Esophagus muscularis mucosa (tissue), 4 donors: Measurements from ENCODE around the gene CDK4. TPM values are rescaled to one million over a fixed set of nuclear protein-coding genes. Genes with fewer than 3 reads are reported as not detected.

ENCODE experiments used
- DNase-seq: peaks from one replicate; pipeline ENCODE4 v3.0.0-alpha.2; 2017; ENCODE audit errors: extremely low spot score
- H3K27ac ChIP-seq, 4 donors: fragments of 200-600 bp; sonication (generic); replicated peaks in 1 of 4; 1 replicate in 3 of 4; 2 replicates in 1 of 4; pipeline ENCODE4 v1.5.1; 2016 to 2019; ENCODE audit warnings: mild to moderate bottlenecking in 1 of 4
- H3K27me3 ChIP-seq, 4 donors: fragments of 200-600 bp; sonication (generic); one replicate each; pipeline versions ENCODE4 v1.5.1 to v1.6.0; 2016 to 2019
- H3K36me3 ChIP-seq, 4 donors: fragments of 200-600 bp; sonication (generic); one replicate each; pipeline ENCODE4 v1.5.1; 2016 to 2019
- H3K4me1 ChIP-seq, 4 donors: fragments of 200-600 bp; sonication (generic); one replicate each; pipeline ENCODE4 v1.5.1; 2016 to 2019
- H3K4me3 ChIP-seq, 4 donors: fragments of 200-600 bp; sonication (generic); 1 replicate in 2 of 4; 2 replicates in 2 of 4; pipeline ENCODE4 v1.5.1; 2016 to 2019; ENCODE audit warnings: mild to moderate bottlenecking in 4 of 4, moderate library complexity in 1 of 4
- H3K9me3 ChIP-seq, 4 donors: fragments of 200-600 bp; sonication (generic); 1 replicate in 3 of 4; 2 replicates in 1 of 4; pipeline ENCODE4 v1.5.1; 2016 to 2019
- EP300 ChIP-seq: sonication (generic); formaldehyde crosslinking; IDR thresholded peaks from one replicate; pipeline ENCODE4 v1.6.1; 2017; ENCODE audit warnings: antibody characterized with exemption
- POLR2A ChIP-seq: fragments of 450-650 bp; IDR thresholded peaks from one replicate; pipeline ENCODE4 v1.6.1; 2017; ENCODE audit warnings: antibody characterized with exemption, moderate library complexity, mild to moderate bottlenecking, low read depth
- POLR2AphosphoS5 ChIP-seq, 2 donors: sonication (generic); formaldehyde crosslinking; IDR thresholded peaks; one replicate each; pipeline ENCODE4 v1.6.1; 2017; ENCODE audit warnings: antibody characterized with exemption in 2 of 2
- WGBS: methylation state at CpG from one replicate; pipeline ENCODE4 v1.1.5; 2018; 5-methylcytosine and 5-hydroxymethylcytosine counted together
- intact Hi-C: fragments of 100-400 bp; cut with DNase I; formaldehyde crosslinking; loops from one replicate; pipeline ENCODE4 v1.15.1; 2023
- total RNA-seq, 4 donors: library from RNA; depleted of rRNA; stranded (reverse); fragments of >200 nt; gene quantifications; one replicate each; pipeline versions ENCODE4 v1.1.0 to v1.2.1, GENCODE V29; 2016
- TF ChIP-seq, protein P1 (sequence below), 3 experiments: fragments of 200-600 bp in 2 of 3; fragments of 450-650 bp in 1 of 3; sonication (generic) in 2 of 3; IDR thresholded peaks; one replicate each; pipeline ENCODE4 v1.5.1; 2017 to 2019; ENCODE audit warnings: antibody characterized with exemption in 3 of 3, mild to moderate bottlenecking in 2 of 3, moderate library complexity in 1 of 3

The CDK4 gene
- total RNA-seq, 4 donors from 2014 or later: 43.6 to 85.7 (median 71.3) TPM

DNA sequence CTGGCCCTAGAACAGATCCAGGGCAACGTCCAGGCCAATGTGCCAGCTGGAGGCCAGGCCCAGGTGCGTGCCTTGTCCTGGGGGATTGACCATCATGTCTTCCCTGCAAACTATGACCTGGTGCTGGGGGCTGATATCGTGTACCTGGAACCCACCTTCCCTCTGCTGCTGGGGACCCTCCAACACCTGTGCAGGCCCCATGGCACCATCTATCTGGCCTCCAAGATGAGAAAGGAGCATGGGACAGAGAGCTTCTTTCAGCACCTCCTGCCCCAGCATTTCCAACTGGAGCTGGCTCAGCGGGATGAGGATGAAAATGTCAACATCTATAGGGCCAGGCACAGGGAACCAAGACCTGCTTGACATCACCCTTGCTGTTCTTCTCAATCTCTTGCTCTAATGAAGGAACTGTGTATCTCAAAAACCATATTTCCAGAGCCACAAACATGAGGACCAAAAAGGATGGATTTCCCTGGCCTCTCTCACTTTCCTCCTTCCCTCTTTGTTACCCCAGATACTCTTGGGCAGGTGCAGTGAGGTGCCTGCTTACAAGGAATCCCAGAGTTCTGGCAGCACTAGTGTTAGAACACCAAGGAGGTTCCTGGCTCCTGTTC, 28.3 kb upstream of the CDK4 start:
- 92% methylated on average over 3 of the region's 4 CpGs for WGBS
- Histone ChIP-seq H3K27me3 (no peaks in the 10 kb centered on the region), H3K27ac (no peak overlapping the region), H3K9me3 (no peaks in the 10 kb centered on the region), H3K36me3 (peaks cover 0 to 39% (median 18%) of the 10 kb centered on the region in 4 donors), H3K4me3 (no peak overlapping the region), H3K4me1 (peaks cover 14 to 28% (median 20%) of the 10 kb centered on the region in 4 donors)
- DNase-seq: no peak
- intact Hi-C loops: loop anchor here (5.0 kb wide), 1 partner anchor 52 kb away; no protein-coding TSS in a partner anchor
- TF ChIP-seq POLR2A (no peak), EP300 (no peak), POLR2AphosphoS5 (IDR thresholded peaks at IDR 0.05) (no peak)
- TF ChIP-seq, protein P1, sequence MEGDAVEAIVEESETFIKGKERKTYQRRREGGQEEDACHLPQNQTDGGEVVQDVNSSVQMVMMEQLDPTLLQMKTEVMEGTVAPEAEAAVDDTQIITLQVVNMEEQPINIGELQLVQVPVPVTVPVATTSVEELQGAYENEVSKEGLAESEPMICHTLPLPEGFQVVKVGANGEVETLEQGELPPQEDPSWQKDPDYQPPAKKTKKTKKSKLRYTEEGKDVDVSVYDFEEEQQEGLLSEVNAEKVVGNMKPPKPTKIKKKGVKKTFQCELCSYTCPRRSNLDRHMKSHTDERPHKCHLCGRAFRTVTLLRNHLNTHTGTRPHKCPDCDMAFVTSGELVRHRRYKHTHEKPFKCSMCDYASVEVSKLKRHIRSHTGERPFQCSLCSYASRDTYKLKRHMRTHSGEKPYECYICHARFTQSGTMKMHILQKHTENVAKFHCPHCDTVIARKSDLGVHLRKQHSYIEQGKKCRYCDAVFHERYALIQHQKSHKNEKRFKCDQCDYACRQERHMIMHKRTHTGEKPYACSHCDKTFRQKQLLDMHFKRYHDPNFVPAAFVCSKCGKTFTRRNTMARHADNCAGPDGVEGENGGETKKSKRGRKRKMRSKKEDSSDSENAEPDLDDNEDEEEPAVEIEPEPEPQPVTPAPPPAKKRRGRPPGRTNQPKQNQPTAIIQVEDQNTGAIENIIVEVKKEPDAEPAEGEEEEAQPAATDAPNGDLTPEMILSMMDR (IDR thresholded peaks at IDR 0.05): no peak

DNA sequence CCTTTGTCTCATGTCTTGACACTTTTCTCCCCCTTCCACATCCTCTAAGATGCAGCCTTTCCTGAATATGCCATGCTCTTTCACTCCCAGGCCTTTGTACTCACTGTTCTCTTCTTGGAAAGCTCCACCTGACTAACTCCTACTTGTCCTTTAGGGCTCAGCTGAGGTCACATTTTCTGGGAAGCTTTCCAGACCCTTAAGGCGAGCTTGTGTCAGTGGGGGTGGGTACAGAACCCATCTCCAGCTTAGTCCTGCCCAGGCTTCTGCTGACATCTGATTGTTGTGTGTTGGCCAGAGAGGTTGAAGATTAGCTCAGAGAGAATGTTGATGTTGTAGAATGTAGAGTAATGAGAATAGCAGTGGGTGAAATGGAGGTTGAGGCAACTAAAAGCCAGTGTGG, 27.6 kb upstream of the CDK4 start:
- no peak for TF ChIP-seq POLR2A
- no peak for TF ChIP-seq EP300
- TF ChIP-seq POLR2AphosphoS5 (IDR thresholded peaks at IDR 0.05): no peak
- TF ChIP-seq, protein P1 (IDR thresholded peaks at IDR 0.05): no peak
- H3K36me3 ChIP-seq: peaks cover 0 to 37% (median 14%) of the 10 kb centered on the region in 4 donors
- intact Hi-C loops: loop anchor here (5.0 kb wide), 1 partner anchor 53 kb away; no protein-coding TSS in a partner anchor
- H3K9me3 ChIP-seq: no peaks in the 10 kb centered on the region
- no peaks in the 10 kb centered on the region for H3K27me3 ChIP-seq
- WGBS: 20% methylated on average over 1 of the region's 1 CpG
- no peak for DNase-seq
- no peak overlapping the region for H3K4me3 ChIP-seq
- no peak overlapping the region for H3K27ac ChIP-seq
- H3K4me1 ChIP-seq: peaks cover 14 to 25% (median 20%) of the 10 kb centered on the region in 4 donors

DNA sequence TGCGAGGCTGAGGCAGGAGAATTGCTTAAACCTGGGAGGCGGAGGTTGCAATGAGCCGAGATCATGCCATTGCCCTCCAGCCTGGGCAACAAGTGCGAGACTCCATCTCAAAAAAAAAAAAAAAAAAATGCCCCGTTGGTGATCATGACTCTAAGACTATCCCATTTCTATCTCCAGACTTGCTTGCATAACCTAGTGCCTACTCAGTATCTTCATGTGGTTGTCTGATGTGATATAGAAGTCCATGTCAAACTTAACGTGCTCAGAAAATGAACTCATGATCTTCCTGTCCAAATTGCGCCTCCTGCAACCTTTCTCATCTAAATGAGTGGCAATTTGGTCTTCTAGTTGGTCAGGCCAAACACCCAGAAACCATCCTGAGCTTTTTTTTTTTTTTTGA, 25.8 kb upstream of the CDK4 start:
- no peak for DNase-seq
- peaks cover 11 to 20% (median 16%) of the 10 kb centered on the region in 4 donors for H3K4me1 ChIP-seq
- H3K27me3 ChIP-seq: no peaks in the 10 kb centered on the region
- no peaks in the 10 kb centered on the region for H3K9me3 ChIP-seq
- H3K36me3 ChIP-seq: peaks cover 0 to 34% (median 9%) of the 10 kb centered on the region in 4 donors
- intact Hi-C loops: no loop called here
- no peak for TF ChIP-seq POLR2A
- no peak for TF ChIP-seq POLR2AphosphoS5 (IDR thresholded peaks at IDR 0.05)
- TF ChIP-seq EP300: no peak
- TF ChIP-seq, protein P1 (IDR thresholded peaks at IDR 0.05): no peak
- 86% methylated on average over 7 of the region's 7 CpGs for WGBS
- no peak overlapping the region for H3K4me3 ChIP-seq
- no peak overlapping the region for H3K27ac ChIP-seq

DNA sequence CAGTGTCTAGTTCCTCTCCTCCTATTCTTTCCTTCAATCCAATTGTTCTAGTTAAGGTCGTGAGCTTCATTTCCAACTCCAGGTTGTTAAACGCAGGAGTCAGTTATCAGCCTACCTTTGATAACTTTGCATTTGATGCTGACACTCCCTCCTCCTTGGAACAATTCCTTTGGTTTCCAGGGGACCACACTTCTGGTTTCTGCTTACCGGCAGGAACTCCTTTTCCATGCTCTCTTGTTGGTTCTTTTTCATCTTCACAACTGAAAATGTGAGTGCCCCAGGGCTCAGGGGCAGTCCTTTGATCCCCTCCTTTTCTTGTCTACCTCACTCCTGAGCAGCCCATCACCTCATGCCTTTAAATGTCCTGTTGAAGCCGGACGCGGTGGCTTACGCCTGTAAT, 25.3 kb upstream of the CDK4 start:
- Histone ChIP-seq H3K27ac (no peak overlapping the region), H3K4me3 (no peak overlapping the region), H3K36me3 (peaks cover 0 to 34% (median 9%) of the 10 kb centered on the region in 4 donors), H3K27me3 (no peaks in the 10 kb centered on the region), H3K9me3 (no peaks in the 10 kb centered on the region), H3K4me1 (peaks cover 10 to 22% (median 17%) of the 10 kb centered on the region in 4 donors)
- no peak for DNase-seq
- no peak for TF ChIP-seq POLR2A
- no peak for TF ChIP-seq POLR2AphosphoS5 (IDR thresholded peaks at IDR 0.05)
- no peak for TF ChIP-seq EP300
- TF ChIP-seq, protein P1 (IDR thresholded peaks at IDR 0.05): no peak
- intact Hi-C loops: no loop called here
- WGBS: 88% methylated on average over 7 of the region's 7 CpGs
